BLaER1 (cell line): ENCODE measurements around the gene FCHSD2.
"Not testable (repeated sequence)": the region's sequence is repeated elsewhere in the genome, so short reads cannot be mapped to it uniquely, and the experiment has no call there.

ENCODE experiments used
- H3K27ac ChIP-seq: shearing (Covaris generic); formaldehyde crosslinking; 2 replicates; pipeline ENCODE4 v1.8.1; 2022
- H3K27me3 ChIP-seq: shearing (Covaris generic); formaldehyde crosslinking; 2 replicates; pipeline ENCODE4 v1.8.1; 2022
- H3K36me3 ChIP-seq: shearing (Covaris generic); formaldehyde crosslinking; 2 replicates; pipeline ENCODE4 v1.8.1; 2022
- H3K4me1 ChIP-seq: shearing (Covaris generic); formaldehyde crosslinking; 2 replicates; pipeline ENCODE4 v1.8.1; 2022
- H3K4me2 ChIP-seq: shearing (Covaris generic); formaldehyde crosslinking; 2 replicates; pipeline ENCODE4 v1.8.1; 2022
- H3K4me3 ChIP-seq: shearing (Covaris generic); formaldehyde crosslinking; 2 replicates; pipeline ENCODE4 v1.8.1; 2022
- H3K9ac ChIP-seq: shearing (Covaris generic); formaldehyde crosslinking; 2 replicates; pipeline ENCODE4 v1.8.1; 2022
- H3K9me3 ChIP-seq: shearing (Covaris generic); formaldehyde crosslinking; 2 replicates; pipeline ENCODE4 v1.8.1; 2022
- H4K20me1 ChIP-seq: shearing (Covaris generic); formaldehyde crosslinking; 2 replicates; pipeline ENCODE4 v1.8.1; 2022
- Cebpa-rat ChIP-seq: shearing (Covaris generic); IDR thresholded peaks from 2 replicates; pipeline ENCODE4 v1.8.1; 2022

FCHSD2 gene

GRCh38 chr11:72833083-72833733, 308.9 kb downstream of the FCHSD2 start:
- Histone ChIP-seq H3K9ac (no peak overlapping the region), H3K4me3 (no peak overlapping the region), H3K4me1 (peaks cover 7% of the 10 kb centered on the region), H3K27me3 (no peaks in the 10 kb centered on the region), H3K36me3 (peaks cover 86% of the 10 kb centered on the region), H3K9me3 (no peaks in the 10 kb centered on the region), H3K27ac (no peak overlapping the region), H3K4me2 (no peak overlapping the region), H4K20me1 (no peaks in the 10 kb centered on the region)
- TF ChIP-seq Cebpa-rat: no peak

- no peak overlapping the region for H3K4me2 ChIP-seq
- no peaks in the 10 kb centered on the region for H3K9me3 ChIP-seq
- H3K27me3 ChIP-seq: no peaks in the 10 kb centered on the region
- H3K27ac ChIP-seq: no peak overlapping the region
- peaks cover 81% of the 10 kb centered on the region for H3K36me3 ChIP-seq
- H3K9ac ChIP-seq: no peak overlapping the region
- H3K4me1 ChIP-seq: peaks cover 14% of the 10 kb centered on the region
- no peak for TF ChIP-seq Cebpa-rat
- H3K4me3 ChIP-seq: no peak overlapping the region
- H4K20me1 ChIP-seq: no peaks in the 10 kb centered on the region
Measured at GRCh38 chr11:72832301-72833082, 309.6 kb downstream of the FCHSD2 start.

GRCh38 chr11:72831521-72832300, 310.4 kb downstream of the FCHSD2 start:
- Histone ChIP-seq H3K36me3 (peaks cover 84% of the 10 kb centered on the region), H3K9ac (no peak overlapping the region), H3K27ac (no peak overlapping the region), H3K9me3 (no peaks in the 10 kb centered on the region), H3K27me3 (no peaks in the 10 kb centered on the region), H4K20me1 (no peaks in the 10 kb centered on the region), H3K4me1 (peaks cover 15% of the 10 kb centered on the region), H3K4me3 (no peak overlapping the region), H3K4me2 (no peak overlapping the region)
- no peak for TF ChIP-seq Cebpa-rat

GRCh38 chr11:72829884-72830533, 312.1 kb downstream of the FCHSD2 start:
- TF ChIP-seq Cebpa-rat: no peak
- H3K9me3 ChIP-seq: no peaks in the 10 kb centered on the region
- peaks cover 15% of the 10 kb centered on the region for H3K4me1 ChIP-seq
- H3K4me3 ChIP-seq: no peak overlapping the region
- H3K27me3 ChIP-seq: no peaks in the 10 kb centered on the region
- peaks cover 76% of the 10 kb centered on the region for H3K36me3 ChIP-seq
- H3K4me2 ChIP-seq: no peak overlapping the region
- 0 out of 2 replicates have a peak, but pooled peaks cover under 1% of the 10 kb centered on the region for H4K20me1 ChIP-seq
- H3K27ac ChIP-seq: 0 out of 2 replicates have a peak overlapping the region, but pooled peaks have one; percentile 9
- no peak overlapping the region for H3K9ac ChIP-seq

- Histone ChIP-seq H3K9me3 (no peaks in the 10 kb centered on the region), H3K9ac (no peak overlapping the region), H3K4me2 (no peak overlapping the region), H4K20me1 (0 out of 2 replicates have a peak, but pooled peaks cover 4% of the 10 kb centered on the region), H3K4me3 (no peak overlapping the region), H3K36me3 (peaks cover 73% of the 10 kb centered on the region), H3K27ac (no peak overlapping the region), H3K4me1 (peaks cover 23% of the 10 kb centered on the region), H3K27me3 (no peaks in the 10 kb centered on the region)
- no peak for TF ChIP-seq Cebpa-rat
Measured at GRCh38 chr11:72829178-72829577, 312.9 kb downstream of the FCHSD2 start.

GRCh38 chr11:72828692-72829101, 313.4 kb downstream of the FCHSD2 start:
- H3K4me1 ChIP-seq: peaks cover 28% of the 10 kb centered on the region
- no peaks in the 10 kb centered on the region for H3K9me3 ChIP-seq
- H3K36me3 ChIP-seq: peaks cover 75% of the 10 kb centered on the region
- no peak overlapping the region for H3K4me2 ChIP-seq
- no peak overlapping the region for H3K4me3 ChIP-seq
- TF ChIP-seq Cebpa-rat: no peak
- H4K20me1 ChIP-seq: 0 out of 2 replicates have a peak, but pooled peaks cover 4% of the 10 kb centered on the region
- H3K9ac ChIP-seq: no peak overlapping the region
- no peak overlapping the region for H3K27ac ChIP-seq
- no peaks in the 10 kb centered on the region for H3K27me3 ChIP-seq

GRCh38 chr11:72828081-72828567, 314.0 kb downstream of the FCHSD2 start:
- H3K9ac ChIP-seq: no peak overlapping the region
- H3K27me3 ChIP-seq: no peaks in the 10 kb centered on the region
- no peak overlapping the region for H3K4me3 ChIP-seq
- no peak for TF ChIP-seq Cebpa-rat
- no peaks in the 10 kb centered on the region for H3K9me3 ChIP-seq
- no peak overlapping the region for H3K4me2 ChIP-seq
- 0 out of 2 replicates have a peak, but pooled peaks cover 4% of the 10 kb centered on the region for H4K20me1 ChIP-seq
- H3K4me1 ChIP-seq: peaks cover 34% of the 10 kb centered on the region
- peaks cover 74% of the 10 kb centered on the region for H3K36me3 ChIP-seq
- peak overlapping the region; percentile 51; the same call in 1 of the 2 replicates for H3K27ac ChIP-seq

GRCh38 chr11:72827656-72828055, 314.5 kb downstream of the FCHSD2 start:
- Histone ChIP-seq H3K27ac (0 out of 2 replicates have a peak overlapping the region, but pooled peaks have one; percentile 51), H3K4me1 (peaks cover 38% of the 10 kb centered on the region), H3K36me3 (peaks cover 69% of the 10 kb centered on the region)
- TF ChIP-seq Cebpa-rat: peak; percentile 49; the same call in 1 of the 2 replicates
- H3K4me2 ChIP-seq, H4K20me1 ChIP-seq, H3K9me3 ChIP-seq, H3K9ac ChIP-seq, H3K4me3 ChIP-seq, H3K27me3 ChIP-seq: not testable (repeated sequence)

GRCh38 chr11:72826942-72827480, 315.1 kb downstream of the FCHSD2 start:
- H4K20me1 ChIP-seq: 0 out of 2 replicates have a peak, but pooled peaks cover 4% of the 10 kb centered on the region
- H3K9ac ChIP-seq: no peak overlapping the region
- H3K36me3 ChIP-seq: peaks cover 62% of the 10 kb centered on the region
- H3K4me2 ChIP-seq: no peak overlapping the region
- no peaks in the 10 kb centered on the region for H3K27me3 ChIP-seq
- no peaks in the 10 kb centered on the region for H3K9me3 ChIP-seq
- H3K27ac ChIP-seq: no peak overlapping the region
- peaks cover 42% of the 10 kb centered on the region for H3K4me1 ChIP-seq
- H3K4me3 ChIP-seq: no peak overlapping the region
- TF ChIP-seq Cebpa-rat: no peak
